H1 (cell line): ENCODE data around the gene TXN2. TPM values are rescaled to one million over a fixed set of nuclear protein-coding genes. Genes with fewer than 3 reads are reported as not detected.

Source experiments
- CTCF ChIA-PET: fragments of 300-600 bp; sonication (Branson Sonifier 250); formaldehyde crosslinking; loops from one replicate; lab custom pipeline; 2021; ENCODE audit not compliant: partially characterized antibody; lab: Charles Lee
- POLR2A ChIA-PET: fragments of 300-600 bp; sonication (Branson Sonifier 250); formaldehyde crosslinking; loops from one replicate; lab custom pipeline; 2021; ENCODE audit warnings: inconsistent platforms; ENCODE audit not compliant: partially characterized antibody; lab: Charles Lee
- DNase-seq, 2 experiments: peaks; one replicate each; pipeline versions ENCODE4 v3.0.0 to v3.0.0-alpha.2; 2010 to 2022; ENCODE audit warnings: low spot score in 2 of 2, low read depth in 1 of 2, mixed read lengths in 1 of 2
- FAIRE-seq: peaks from 2 replicates; lab custom pipeline; 2011; peaks lifted over from hg19 to GRCh38; lab: Jason Lieb, UNC
- H2AFZ ChIP-seq: 2 replicates; pipeline ENCODE4 v1.8.1; 2012; ENCODE audit warnings: low read length, inconsistent platforms
- H2AK5ac ChIP-seq: 2 replicates; pipeline ENCODE4 v1.6.1; 2013; ENCODE audit warnings: low read depth, low read length
- H2BK120ac ChIP-seq: replicated peaks from 2 replicates; pipeline ENCODE3; 2013; ENCODE audit warnings: low read depth, low read length, inconsistent platforms
- H2BK12ac ChIP-seq: 2 replicates; pipeline ENCODE4 v1.6.1; 2013; ENCODE audit warnings: low read depth, low read length
- H2BK15ac ChIP-seq: 2 replicates; pipeline ENCODE4 v1.6.1; 2013; ENCODE audit warnings: low read length
- H2BK20ac ChIP-seq: 2 replicates; pipeline ENCODE4 v1.6.1; 2013; ENCODE audit warnings: low read length
- H2BK5ac ChIP-seq: 2 replicates; pipeline ENCODE4 v1.6.1; 2013; ENCODE audit warnings: low read depth, low read length
- H3K14ac ChIP-seq: 2 replicates; pipeline ENCODE4 v1.6.1; 2013; ENCODE audit warnings: inconsistent platforms; ENCODE audit not compliant: insufficient read length
- H3K18ac ChIP-seq: 2 replicates; pipeline ENCODE4 v1.6.1; 2013; ENCODE audit warnings: low read length; ENCODE audit errors: extremely low read depth
- H3K23ac ChIP-seq: 2 replicates; pipeline ENCODE4 v1.6.1; 2013; ENCODE audit warnings: inconsistent platforms; ENCODE audit not compliant: insufficient read length
- H3K23me2 ChIP-seq: 2 replicates; pipeline ENCODE4 v1.6.1; 2013; ENCODE audit warnings: low read depth, low read length
- H3K27ac ChIP-seq: 2 replicates; pipeline ENCODE4 v1.6.1; 2011; ENCODE audit warnings: low read depth, low read length, inconsistent platforms
- H3K27me3 ChIP-seq, 4 experiments: replicated peaks in 1 of 4; 1 replicate in 1 of 4; 2 replicates in 3 of 4; pipeline versions ENCODE4 v1.6.1 to v1.8.1; 2011 to 2013; ENCODE audit warnings: low read length in 3 of 4, mild to moderate bottlenecking in 3 of 4, inconsistent platforms in 2 of 4, mixed read lengths in 2 of 4, moderate library complexity in 1 of 4; ENCODE audit not compliant: control insufficient read depth in 3 of 4, insufficient read depth in 3 of 4; ENCODE audit errors: extremely low read depth in 1 of 4
- H3K36me3 ChIP-seq, 4 experiments: 2 replicates each; pipeline versions ENCODE4 v1.6.1 to v1.8.1; 2011 to 2013; ENCODE audit warnings: mild to moderate bottlenecking in 4 of 4, low read length in 3 of 4, moderate library complexity in 2 of 4, control low read depth in 1 of 4, inconsistent platforms in 1 of 4; ENCODE audit not compliant: insufficient read depth in 4 of 4, control insufficient read depth in 2 of 4
- H3K4ac ChIP-seq: replicated peaks from 2 replicates; pipeline ENCODE3; 2013; ENCODE audit warnings: low read length, low read depth, mixed read lengths, inconsistent platforms; ENCODE audit not compliant: insufficient read length
- H3K4me1 ChIP-seq, 4 experiments: replicated peaks in 1 of 4; 1 replicate in 1 of 4; 2 replicates in 3 of 4; pipeline versions ENCODE4 v1.6.1 to v1.8.1; 2011 to 2013; ENCODE audit warnings: low read length in 3 of 4, inconsistent platforms in 2 of 4, mixed read lengths in 1 of 4; ENCODE audit not compliant: insufficient read depth in 4 of 4, control insufficient read depth in 3 of 4
- H3K4me2 ChIP-seq, 2 experiments: 2 replicates each; pipeline versions ENCODE4 v1.6.1 to v1.8.1; 2011 to 2013; ENCODE audit warnings: low read depth in 2 of 2, low read length in 2 of 2, control low read depth in 1 of 2, inconsistent platforms in 1 of 2, mild to moderate bottlenecking in 1 of 2; ENCODE audit not compliant: insufficient read depth in 1 of 2
- H3K4me3 ChIP-seq, 4 experiments: fragments of 200-600, 300-600 bp in 1 of 4; sonication (generic), shearing (Covaris generic), sonication (Bioruptor Twin) in 1 of 4; 2 replicates each; pipeline versions ENCODE4 v1.5.1 to v1.8.1; 2011 to 2016; ENCODE audit warnings: low read length in 4 of 4, low read depth in 3 of 4, control low read depth in 2 of 4, inconsistent platforms in 2 of 4, mild to moderate bottlenecking in 2 of 4, mixed read lengths in 1 of 4, moderate library complexity in 1 of 4; ENCODE audit not compliant: insufficient read depth in 2 of 4; ENCODE audit errors: extremely low read depth in 1 of 4
- H3K56ac ChIP-seq: replicated peaks from 2 replicates; pipeline ENCODE3; 2013; ENCODE audit warnings: low read depth, mild to moderate bottlenecking, mixed read lengths, low read length, inconsistent platforms; ENCODE audit not compliant: insufficient read length
- H3K79me1 ChIP-seq: 2 replicates; pipeline ENCODE4 v1.6.1; 2013; ENCODE audit warnings: low read depth, low read length, control low read depth
- H3K79me2 ChIP-seq, 2 experiments: 2 replicates each; pipeline versions ENCODE4 v1.6.1 to v1.8.1; 2012 to 2013; ENCODE audit warnings: low read length in 2 of 2, mild to moderate bottlenecking in 2 of 2, inconsistent platforms in 1 of 2; ENCODE audit not compliant: insufficient read depth in 2 of 2, control insufficient read depth in 1 of 2
- H3K9ac ChIP-seq, 4 experiments: replicated peaks in 1 of 4; 1 replicate in 1 of 4; 2 replicates in 3 of 4; pipeline versions ENCODE4 v1.6.1 to v1.8.1; 2011 to 2013; ENCODE audit warnings: low read depth in 3 of 4, low read length in 3 of 4, control low read depth in 2 of 4, mild to moderate bottlenecking in 2 of 4, moderate library complexity in 2 of 4, inconsistent platforms in 1 of 4; ENCODE audit errors: extremely low read depth in 1 of 4
- H3K9me3 ChIP-seq, 2 experiments: 2 replicates each; pipeline versions ENCODE4 v1.6.1 to v1.8.1; 2012 to 2013; ENCODE audit warnings: mild to moderate bottlenecking in 2 of 2, moderate library complexity in 2 of 2, control low read depth in 1 of 2, inconsistent platforms in 1 of 2, low read depth in 1 of 2, low read length in 1 of 2, mixed read lengths in 1 of 2; ENCODE audit not compliant: insufficient read depth in 2 of 2
- H4K20me1 ChIP-seq, 2 experiments: replicated peaks in 1 of 2; 2 replicates each; pipeline versions ENCODE3 to v1.8.1; 2011 to 2013; ENCODE audit warnings: inconsistent platforms in 2 of 2, low read length in 2 of 2, mild to moderate bottlenecking in 1 of 2; ENCODE audit not compliant: insufficient read depth in 2 of 2, control insufficient read depth in 1 of 2
- H4K5ac ChIP-seq: 2 replicates; pipeline ENCODE4 v1.6.1; 2013; ENCODE audit warnings: low read length, low read depth, mixed read lengths, inconsistent platforms; ENCODE audit not compliant: insufficient read length
- H4K8ac ChIP-seq: 2 replicates; pipeline ENCODE4 v1.8.0; 2013; ENCODE audit warnings: mild to moderate bottlenecking, moderate library complexity, low read length, inconsistent platforms; ENCODE audit not compliant: insufficient read depth; ENCODE audit errors: extremely low read depth
- H4K91ac ChIP-seq: replicated peaks from 2 replicates; pipeline ENCODE3; 2013; ENCODE audit warnings: low read length, mixed read lengths, inconsistent platforms; ENCODE audit not compliant: insufficient read length
- ATF2 ChIP-seq: IDR thresholded peaks from 2 replicates; pipeline ENCODE4 v1.6.1; 2012; ENCODE audit warnings: low read length, inconsistent platforms
- CTBP2 ChIP-seq: IDR thresholded peaks from 2 replicates; pipeline ENCODE4 v1.7.0; 2011; ENCODE audit warnings: borderline replicate concordance, mild to moderate bottlenecking, moderate library complexity, mixed read lengths, low read length; ENCODE audit not compliant: insufficient read depth, insufficient read length
- CTCF ChIP-seq, 3 experiments: IDR thresholded peaks; 1 replicate in 2 of 3; 2 replicates in 1 of 3; pipeline versions ENCODE4 v1.5.1 to v1.6.1; 2011; ENCODE audit warnings: low read length in 3 of 3, mild to moderate bottlenecking in 3 of 3, inconsistent platforms in 2 of 3, low read depth in 1 of 3, moderate library complexity in 1 of 3; ENCODE audit not compliant: insufficient read depth in 1 of 3; ENCODE audit errors: control extremely low read depth in 1 of 3
- POU5F1 ChIP-seq: IDR thresholded peaks from 2 replicates; pipeline ENCODE4 v1.6.1; 2011; ENCODE audit warnings: low read depth, mild to moderate bottlenecking, low read length, moderate library complexity
- RAD21 ChIP-seq, 2 experiments: IDR thresholded peaks in 1 of 2; conservative IDR thresholded peaks in 1 of 2; 2 replicates each; pipeline ENCODE4 v1.6.1; 2011; ENCODE audit warnings: low read depth in 2 of 2, low read length in 2 of 2, improper control_type of control experiment in 1 of 2, inconsistent platforms in 1 of 2, mild to moderate bottlenecking in 1 of 2, moderate library complexity in 1 of 2
- WGBS, 2 experiments: shearing (Covaris generic) in 1 of 2; methylation state at CpG; one replicate each; pipeline versions ENCODE4 v1.1.6 to v1.1.7; 2013 to 2015; ENCODE audit warnings: low lambda C conversion rate in 2 of 2, mixed read lengths in 2 of 2, inconsistent platforms in 1 of 2, low coverage in 1 of 2, missing lambda C conversion rate in 1 of 2; ENCODE audit not compliant: insufficient replicate concordance in 2 of 2, insufficient coverage in 1 of 2, insufficient read length in 1 of 2; ENCODE audit errors: extremely low coverage in 1 of 2, missing lambda C conversion rate in 1 of 2; 5-methylcytosine and 5-hydroxymethylcytosine counted together
- polyA plus RNA-seq, 7 experiments: library from polyadenylated mRNA; depleted of rRNA in 3 of 7; stranded (reverse) in 5 of 7; unstranded in 2 of 7; fragments of >200 nt in 5 of 7; fragments of 200-250 nt in 2 of 7; gene quantifications; 1 replicate in 5 of 7; 2 replicates in 1 of 7; 4 replicates in 1 of 7; pipeline versions ENCODE4 v1.2.1 to v1.2.3, GENCODE V29; 2011 to 2013; ENCODE audit warnings: missing spikeins in 2 of 7, mixed read lengths in 2 of 7
- total RNA-seq: library from RNA; stranded (reverse); fragmentation: NEBNext Ultra II Directional; extraction: Animal tissue kit (Norgen Biotek cat#: 25700); gene quantifications from 2 replicates; pipeline ENCODE4 v1.2.1, GENCODE V29; 2021

The TXN2 gene
- total and polyA plus RNA-seq, 2 of the 8 experiments (the other 6 are each of a cell fraction or from before 2014, with no cell fraction given): 47.5 to 116 TPM

GRCh38 chr22:36442506-36443197 lies 38.8 kb downstream of the TXN2 start:
- Histone ChIP-seq H3K4me1 (peaks cover 0 to 5% (median 2%) of the 10 kb centered on the region in 4 experiments; a peak in 3 of 7 replicates), H4K8ac (no peak overlapping the region; the same call in 1 of the 2 replicates), H2AK5ac (no peak overlapping the region), H2BK15ac (0 out of 2 replicates have a peak overlapping the region, but pooled peaks have one; percentile 90), H4K5ac (no peak overlapping the region), H3K14ac (no peak overlapping the region), H3K23me2 (no peaks in the 10 kb centered on the region), H3K36me3 (no peaks in the 10 kb centered on the region), H3K79me2 (no peaks in the 10 kb centered on the region), H3K23ac (no peak overlapping the region), H3K9me3 (no peaks in the 10 kb centered on the region), H3K4me3 (no peak overlapping the region), H3K27me3 (no peaks in the 10 kb centered on the region), H2BK5ac (no peak overlapping the region), H2BK120ac (no peak overlapping the region), H4K91ac (no peak overlapping the region), H3K27ac (no peak overlapping the region), H4K20me1 (no peaks in the 10 kb centered on the region), H3K4ac (no peak overlapping the region), H2BK12ac (no peak overlapping the region), H3K79me1 (no peaks in the 10 kb centered on the region), H2AFZ (peak overlapping the region; percentile 58), H3K56ac (no peak overlapping the region), H3K4me2 (no peak overlapping the region), H3K18ac (no peak overlapping the region), H2BK20ac (no peak overlapping the region), H3K9ac (no peak overlapping the region)
- FAIRE-seq (no peak), DNase-seq (no peak)
- WGBS, 2 experiments: 91% methylated on average over 11 of the region's 12 CpGs; no CpG with 5 or more reads in 1 of the 2 experiments
- ChIA-PET POLR2A (interaction anchor here (0.8 to 1.6 kb wide), 9 partner anchors 10 to 113 kb away, joined by 3 to 9 read pairs (median 4); no protein-coding TSS in a partner anchor), CTCF (interaction anchor here (1.1 to 2.3 kb wide), 4 partner anchors 14 to 142 kb away, joined by 3 to 10 read pairs (median 4); no protein-coding TSS in a partner anchor)
- no peak for TF ChIP-seq ATF2
- no peak for TF ChIP-seq POU5F1
- TF ChIP-seq CTBP2: no peak
- TF ChIP-seq CTCF (IDR thresholded peaks at IDR 0.05; ENCODE audit: control extremely low read depth in 1 of 3, insufficient read depth in 1 of 3, low read depth in 1 of 3, low read length in 3 of 3): no peak
- TF ChIP-seq RAD21 (IDR thresholded peaks at IDR 0.05 in 1 of 2, conservative IDR thresholded peaks at IDR 0.05 in 1 of 2; ENCODE audit: low read depth in 2 of 2, low read length in 2 of 2): no peak
